Stimulated activated CD4-positive, alpha-beta T cell treated with anti-CD3 and anti-CD28 coated beads, Interleukin-1b, Interleukin-23, amount 100 ng/mL, for 24 hours (primary cell): ENCODE data around the gene USP17L17.
"Not testable (repeated sequence)": the region's sequence is repeated elsewhere in the genome, so short reads cannot be mapped to it uniquely, and the experiment has no call there.

Experiments used
- DNase-seq, 4 experiments: peaks; one replicate each; pipeline ENCODE4 v3.0.0-alpha.2; 2020; ENCODE audit warnings: low read depth in 4 of 4, low spot score in 1 of 4

USP17L17 gene

GRCh38 chr4:9243579-9243978 is at the start of gene USP17L17:
USP17L17 (plus strand) TSS chr4:9243879; CDS start chr4:9243879, 0 bp downstream.
- not testable (repeated sequence) for DNase-seq

GRCh38 chr4:9210357-9210756 is 33.3 kb upstream of the USP17L17 start, which contains the start of gene USP17L10:
USP17L10 (plus strand) TSS chr4:9210657; CDS start chr4:9210657, 0 bp downstream.
- not testable (repeated sequence) for DNase-seq

- DNase-seq, result not testable (repeated sequence)
Observed at GRCh38 chr4:9214701-9215100, 29.0 kb upstream of the USP17L17 start.

- DNase-seq, result not testable (repeated sequence)
Observed at GRCh38 chr4:9215105-9215504, 28.6 kb upstream of the USP17L17 start, which contains the start of gene USP17L11. USP17L11 (plus strand) TSS chr4:9215405; CDS start chr4:9215405, 0 bp downstream.

GRCh38 chr4:9219852-9220251 is 23.8 kb upstream of the USP17L17 start, which contains the start of gene USP17L12:
USP17L12 (plus strand) TSS chr4:9220152; CDS start chr4:9220152, 0 bp downstream.
- DNase-seq, result not testable (repeated sequence)

- not testable (repeated sequence) for DNase-seq
Observed at GRCh38 chr4:9224596-9224995, 19.1 kb upstream of the USP17L17 start, which contains the start of gene USP17L13. USP17L13 (plus strand) TSS chr4:9224896; CDS start chr4:9224896, 0 bp downstream.

GRCh38 chr4:9230249-9230648 is 13.4 kb upstream of the USP17L17 start:
- DNase-seq, result not testable (repeated sequence)

- not testable (repeated sequence) for DNase-seq
Observed at GRCh38 chr4:9234085-9234484, 9.6 kb upstream of the USP17L17 start, which contains the start of gene USP17L15. USP17L15 (plus strand) TSS chr4:9234385; CDS start chr4:9234385, 0 bp downstream.

- not testable (repeated sequence) for DNase-seq
Observed at GRCh38 chr4:9238461-9238860, 5.2 kb upstream of the USP17L17 start.

GRCh38 chr4:9247953-9248680 is 4.4 kb downstream of the USP17L17 start, which contains the start of gene USP17L18:
USP17L18 (plus strand) TSS chr4:9248630; CDS start chr4:9248630, 0 bp downstream.
- DNase-seq, result not testable (repeated sequence)

- DNase-seq, result not testable (repeated sequence)
Observed at GRCh38 chr4:9253078-9253477, 9.4 kb downstream of the USP17L17 start, which contains the start of gene USP17L19. USP17L19 (plus strand) TSS chr4:9253378; CDS start chr4:9253378, 0 bp downstream.

- not testable (repeated sequence) for DNase-seq
Observed at GRCh38 chr4:9257824-9258223, 14.1 kb downstream of the USP17L17 start, which contains the start of gene USP17L20. USP17L20 (plus strand) TSS chr4:9258124; CDS start chr4:9258124, 0 bp downstream.

GRCh38 chr4:9262572-9262971 is 18.9 kb downstream of the USP17L17 start, which contains the start of gene USP17L21:
USP17L21 (plus strand) TSS chr4:9262872; CDS start chr4:9262872, 0 bp downstream.
- not testable (repeated sequence) for DNase-seq

GRCh38 chr4:9267319-9267718 is 23.6 kb downstream of the USP17L17 start, which contains the start of gene USP17L22:
USP17L22 (plus strand) TSS chr4:9267619; CDS start chr4:9267619, 0 bp downstream.
- DNase-seq, result not testable (repeated sequence)

GRCh38 chr4:9271719-9272118 is 28.0 kb downstream of the USP17L17 start:
- DNase-seq, result not testable (repeated sequence)
